Measurements from ENCODE around the gene CSRNP3.

- no peak for TF ChIP-seq CTCF (IDR thresholded peaks at IDR 0.05)
- no peak for TF ChIP-seq POLR2A (IDR thresholded peaks at IDR 0.05)
Observed at GRCh38 chr2:165572151-165572550, 102.7 kb downstream of the CSRNP3 start.

Measured in uterus (tissue), 2 donors.